Ishikawa (cell line): ENCODE data around the gene SLC16A14.

ENCODE experiments used
- CEBPB ChIP-seq: IDR thresholded peaks from 2 replicates; pipeline ENCODE4 v1.6.1; 2012
- EGR1 ChIP-seq: IDR thresholded peaks from 2 replicates; pipeline ENCODE4 v1.6.1; 2012
- FOXM1 ChIP-seq: IDR thresholded peaks from 2 replicates; pipeline ENCODE4 v1.6.1; 2012; ENCODE audit warnings: low read depth, borderline replicate concordance
- RAD21 ChIP-seq: IDR thresholded peaks from 2 replicates; pipeline ENCODE4 v1.6.1; 2012; ENCODE audit warnings: low read depth
- TAF1 ChIP-seq: IDR thresholded peaks from 2 replicates; pipeline ENCODE4 v1.6.1; 2012; ENCODE audit warnings: low read depth, mild to moderate bottlenecking
- TEAD4 ChIP-seq: IDR thresholded peaks from 2 replicates; pipeline ENCODE4 v1.6.1; 2012
- YY1 ChIP-seq: IDR thresholded peaks from 2 replicates; pipeline ENCODE4 v1.6.1; 2012; ENCODE audit warnings: low read depth
- ZBTB7A ChIP-seq: IDR thresholded peaks from 2 replicates; pipeline ENCODE4 v1.6.1; 2012; ENCODE audit warnings: low read depth
- TF ChIP-seq, protein P1 (sequence below): IDR thresholded peaks from 2 replicates; pipeline ENCODE4 v1.6.1; 2012
- TF ChIP-seq, protein P2 (sequence below): IDR thresholded peaks from 2 replicates; pipeline ENCODE4 v1.6.1; 2012; ENCODE audit warnings: low read depth, mild to moderate bottlenecking

DNA sequence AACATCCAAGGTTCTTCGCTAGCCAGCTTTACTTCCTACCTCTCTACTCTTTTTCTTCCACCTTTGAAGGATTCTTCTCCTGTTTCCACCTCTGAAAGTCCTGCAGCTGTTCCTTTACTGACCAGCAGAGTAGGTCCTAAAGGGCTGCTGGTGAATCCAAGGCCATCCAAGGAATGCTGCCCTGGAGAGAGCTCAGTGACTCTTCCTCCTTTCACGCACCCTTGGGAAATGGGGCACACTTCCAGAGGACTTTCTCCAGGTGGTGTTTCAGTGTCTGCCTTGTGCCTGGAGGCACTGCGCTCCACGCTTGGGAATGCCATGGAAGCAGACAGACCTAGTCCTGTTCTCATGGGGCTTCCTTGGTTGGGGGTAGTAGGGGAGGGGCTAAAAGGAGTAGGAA is 45.4 kb downstream of the SLC16A14 start:
- TF ChIP-seq RAD21, result no peak
- TF ChIP-seq, protein P1, sequence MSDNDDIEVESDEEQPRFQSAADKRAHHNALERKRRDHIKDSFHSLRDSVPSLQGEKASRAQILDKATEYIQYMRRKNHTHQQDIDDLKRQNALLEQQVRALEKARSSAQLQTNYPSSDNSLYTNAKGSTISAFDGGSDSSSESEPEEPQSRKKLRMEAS, result no peak
- TF ChIP-seq TAF1, result no peak
- no peak for TF ChIP-seq EGR1
- no peak for TF ChIP-seq TEAD4
- TF ChIP-seq ZBTB7A, result no peak
- no peak for TF ChIP-seq YY1
- no peak for TF ChIP-seq FOXM1
- TF ChIP-seq, protein P2, sequence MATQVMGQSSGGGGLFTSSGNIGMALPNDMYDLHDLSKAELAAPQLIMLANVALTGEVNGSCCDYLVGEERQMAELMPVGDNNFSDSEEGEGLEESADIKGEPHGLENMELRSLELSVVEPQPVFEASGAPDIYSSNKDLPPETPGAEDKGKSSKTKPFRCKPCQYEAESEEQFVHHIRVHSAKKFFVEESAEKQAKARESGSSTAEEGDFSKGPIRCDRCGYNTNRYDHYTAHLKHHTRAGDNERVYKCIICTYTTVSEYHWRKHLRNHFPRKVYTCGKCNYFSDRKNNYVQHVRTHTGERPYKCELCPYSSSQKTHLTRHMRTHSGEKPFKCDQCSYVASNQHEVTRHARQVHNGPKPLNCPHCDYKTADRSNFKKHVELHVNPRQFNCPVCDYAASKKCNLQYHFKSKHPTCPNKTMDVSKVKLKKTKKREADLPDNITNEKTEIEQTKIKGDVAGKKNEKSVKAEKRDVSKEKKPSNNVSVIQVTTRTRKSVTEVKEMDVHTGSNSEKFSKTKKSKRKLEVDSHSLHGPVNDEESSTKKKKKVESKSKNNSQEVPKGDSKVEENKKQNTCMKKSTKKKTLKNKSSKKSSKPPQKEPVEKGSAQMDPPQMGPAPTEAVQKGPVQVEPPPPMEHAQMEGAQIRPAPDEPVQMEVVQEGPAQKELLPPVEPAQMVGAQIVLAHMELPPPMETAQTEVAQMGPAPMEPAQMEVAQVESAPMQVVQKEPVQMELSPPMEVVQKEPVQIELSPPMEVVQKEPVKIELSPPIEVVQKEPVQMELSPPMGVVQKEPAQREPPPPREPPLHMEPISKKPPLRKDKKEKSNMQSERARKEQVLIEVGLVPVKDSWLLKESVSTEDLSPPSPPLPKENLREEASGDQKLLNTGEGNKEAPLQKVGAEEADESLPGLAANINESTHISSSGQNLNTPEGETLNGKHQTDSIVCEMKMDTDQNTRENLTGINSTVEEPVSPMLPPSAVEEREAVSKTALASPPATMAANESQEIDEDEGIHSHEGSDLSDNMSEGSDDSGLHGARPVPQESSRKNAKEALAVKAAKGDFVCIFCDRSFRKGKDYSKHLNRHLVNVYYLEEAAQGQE, result no peak
- TF ChIP-seq CEBPB, result no peak
